ENCODE data around the gene CCDC88C. TPM values are rescaled to one million over a fixed set of nuclear protein-coding genes. Genes with fewer than 3 reads are reported as not detected.

Gene CCDC88C
- total RNA-seq, 1 experiment from 2014 or later = 21.3 TPM

DNA sequence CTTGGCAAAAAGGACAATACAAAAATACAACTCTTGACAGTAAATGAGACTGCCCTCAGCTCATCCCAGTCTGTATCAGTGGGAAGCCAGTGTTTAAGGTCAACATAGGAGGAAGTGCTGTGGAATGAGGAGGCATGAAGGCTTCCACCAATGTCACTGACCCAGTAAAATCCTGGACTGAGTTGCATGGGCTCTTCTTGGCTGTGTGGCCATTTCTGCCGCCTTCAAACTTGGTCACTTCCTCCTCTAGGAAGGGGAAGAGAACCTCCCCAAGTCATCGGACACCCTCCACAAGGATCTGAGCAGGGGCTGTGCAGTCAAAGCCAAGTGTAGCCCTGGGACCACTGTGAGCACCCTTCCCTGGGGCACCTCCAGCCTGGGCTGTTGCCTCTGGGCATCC is 185.0 kb downstream of the CCDC88C start:
- Histone ChIP-seq H3K4me1 (ENCODE audit: control insufficient read depth, insufficient read depth, low read length) (no peaks in the 10 kb centered on the region), H3K4me3 (ENCODE audit: low read depth in 2 of 2, low read length in 2 of 2) (no peak overlapping the region), H3K36me3 (ENCODE audit: control insufficient read depth, insufficient read depth, low read length) (no peaks in the 10 kb centered on the region), H3K9me3 (ENCODE audit: control insufficient read depth, insufficient read depth, low read depth, low read length) (no peaks in the 10 kb centered on the region), H3K27me3 (ENCODE audit: control insufficient read depth, insufficient read depth, low read length) (no peaks in the 10 kb centered on the region), H3K27ac (ENCODE audit: low read length) (no peak overlapping the region)
- BruUV-seq (replicated peaks) = no TSS peak
- no peak for DNase-seq (ENCODE audit: low read depth, low spot score)
- CTCF ChIA-PET = no interaction called here
- TF ChIP-seq, protein P1, sequence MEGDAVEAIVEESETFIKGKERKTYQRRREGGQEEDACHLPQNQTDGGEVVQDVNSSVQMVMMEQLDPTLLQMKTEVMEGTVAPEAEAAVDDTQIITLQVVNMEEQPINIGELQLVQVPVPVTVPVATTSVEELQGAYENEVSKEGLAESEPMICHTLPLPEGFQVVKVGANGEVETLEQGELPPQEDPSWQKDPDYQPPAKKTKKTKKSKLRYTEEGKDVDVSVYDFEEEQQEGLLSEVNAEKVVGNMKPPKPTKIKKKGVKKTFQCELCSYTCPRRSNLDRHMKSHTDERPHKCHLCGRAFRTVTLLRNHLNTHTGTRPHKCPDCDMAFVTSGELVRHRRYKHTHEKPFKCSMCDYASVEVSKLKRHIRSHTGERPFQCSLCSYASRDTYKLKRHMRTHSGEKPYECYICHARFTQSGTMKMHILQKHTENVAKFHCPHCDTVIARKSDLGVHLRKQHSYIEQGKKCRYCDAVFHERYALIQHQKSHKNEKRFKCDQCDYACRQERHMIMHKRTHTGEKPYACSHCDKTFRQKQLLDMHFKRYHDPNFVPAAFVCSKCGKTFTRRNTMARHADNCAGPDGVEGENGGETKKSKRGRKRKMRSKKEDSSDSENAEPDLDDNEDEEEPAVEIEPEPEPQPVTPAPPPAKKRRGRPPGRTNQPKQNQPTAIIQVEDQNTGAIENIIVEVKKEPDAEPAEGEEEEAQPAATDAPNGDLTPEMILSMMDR (IDR thresholded peaks at IDR 0.05) = no peak
- TF ChIP-seq REST (IDR thresholded peaks at IDR 0.05; ENCODE audit: insufficient read depth in 1 of 2, low read depth in 2 of 2, low read length in 1 of 2) (no peak), TCF7L2 (IDR thresholded peaks at IDR 0.05; ENCODE audit: low read depth, low read length) (no peak), POLR2AphosphoS5 (IDR thresholded peaks at IDR 0.05; ENCODE audit: low read depth, low read length) (no peak), SIN3A (IDR thresholded peaks at IDR 0.05; ENCODE audit: borderline replicate concordance, insufficient read depth, low read depth, low read length) (no peak)
- POLR2A ChIA-PET = no interaction called here
- intact Hi-C loops (cut with micrococcal nuclease; ENCODE audit: unreplicated experiment) (no loop called here), in situ Hi-C loops (cut with HindIII; ENCODE audit: low pct_unique_long_range_greater_than_20kb, low sequenced_read_pairs) (no loop called here)
- no peak for ATAC-seq

DNA sequence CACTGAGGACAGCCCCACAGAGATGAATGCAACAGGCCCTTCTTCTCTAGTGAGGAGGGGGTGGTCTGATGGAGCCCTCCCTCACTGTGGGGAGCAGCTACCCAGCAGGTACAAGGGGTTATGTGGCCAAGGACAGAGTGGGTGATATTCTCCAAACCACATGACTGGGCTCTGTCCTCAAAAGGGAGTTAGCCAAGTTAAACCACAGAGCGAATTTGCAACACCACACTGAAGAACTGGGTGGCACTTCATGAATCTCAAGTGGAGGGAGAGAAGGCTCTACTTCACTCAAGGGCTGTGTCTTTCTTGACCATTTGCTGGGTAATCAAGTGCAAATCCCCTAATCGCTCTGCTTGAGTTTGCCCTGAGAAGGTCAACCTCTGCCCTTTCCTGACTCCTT is 185.6 kb downstream of the CCDC88C start:
- DNase-seq (ENCODE audit: low read depth, low spot score) (no peak), ATAC-seq (no peak)
- TF ChIP-seq POLR2AphosphoS5 (IDR thresholded peaks at IDR 0.05; ENCODE audit: low read depth, low read length) = no peak
- TF ChIP-seq TCF7L2 (IDR thresholded peaks at IDR 0.05; ENCODE audit: low read depth, low read length) = no peak
- no peak for TF ChIP-seq REST (IDR thresholded peaks at IDR 0.05; ENCODE audit: insufficient read depth in 1 of 2, low read depth in 2 of 2, low read length in 1 of 2)
- TF ChIP-seq, protein P1 (IDR thresholded peaks at IDR 0.05) = no peak
- TF ChIP-seq SIN3A (IDR thresholded peaks at IDR 0.05; ENCODE audit: borderline replicate concordance, insufficient read depth, low read depth, low read length) = no peak
- Histone ChIP-seq H3K36me3 (ENCODE audit: control insufficient read depth, insufficient read depth, low read length) (no peaks in the 10 kb centered on the region), H3K4me1 (ENCODE audit: control insufficient read depth, insufficient read depth, low read length) (no peaks in the 10 kb centered on the region), H3K27me3 (ENCODE audit: control insufficient read depth, insufficient read depth, low read length) (no peaks in the 10 kb centered on the region), H3K4me3 (ENCODE audit: low read depth in 2 of 2, low read length in 2 of 2) (no peak overlapping the region), H3K9me3 (ENCODE audit: control insufficient read depth, insufficient read depth, low read depth, low read length) (no peaks in the 10 kb centered on the region), H3K27ac (ENCODE audit: low read length) (no peak overlapping the region)
- no TSS peak for BruUV-seq (replicated peaks)
- intact Hi-C loops (cut with micrococcal nuclease; ENCODE audit: unreplicated experiment) = no loop called here
- in situ Hi-C loops (cut with HindIII; ENCODE audit: low pct_unique_long_range_greater_than_20kb, low sequenced_read_pairs) = no loop called here
- ChIA-PET POLR2A (no interaction called here), CTCF (no interaction called here)
